Liver (tissue), 9 donors: ENCODE results near the gene FABP3. TPM values are rescaled to one million over a fixed set of nuclear protein-coding genes. Genes with fewer than 3 reads are reported as not detected.

Source experiments
- DNase-seq: peaks from one replicate; pipeline ENCODE4 v3.0.0-alpha.2; 2017; ENCODE audit warnings: low spot score
- H3K27ac ChIP-seq, 2 donors: one replicate each; pipeline ENCODE4 v1.7.0; 2013; ENCODE audit warnings: inconsistent platforms in 2 of 2, low read length in 2 of 2, control low read depth in 1 of 2, low read depth in 1 of 2, mild to moderate bottlenecking in 1 of 2
- H3K27me3 ChIP-seq, 4 donors: one replicate each; pipeline versions ENCODE4 v1.6.1 to v1.7.0; 2013; ENCODE audit warnings: low read length in 3 of 4, inconsistent platforms in 1 of 4, mild to moderate bottlenecking in 1 of 4, moderate library complexity in 1 of 4; ENCODE audit not compliant: control insufficient read depth in 4 of 4, insufficient read depth in 4 of 4
- H3K36me3 ChIP-seq, 4 donors: one replicate each; pipeline versions ENCODE4 v1.6.1 to v1.7.0; 2013; ENCODE audit warnings: low read length in 3 of 4, mild to moderate bottlenecking in 3 of 4, low read depth in 1 of 4, moderate library complexity in 1 of 4; ENCODE audit not compliant: control insufficient read depth in 4 of 4, insufficient read depth in 3 of 4
- H3K4me1 ChIP-seq, 4 donors: one replicate each; pipeline versions ENCODE4 v1.6.1 to v1.7.0; 2013; ENCODE audit warnings: low read length in 3 of 4, mild to moderate bottlenecking in 3 of 4, moderate library complexity in 1 of 4; ENCODE audit not compliant: control insufficient read depth in 4 of 4, insufficient read depth in 4 of 4
- H3K4me3 ChIP-seq, 3 donors: one replicate each; pipeline versions ENCODE4 v1.6.1 to v1.7.0; 2013; ENCODE audit warnings: low read length in 3 of 3, control low read depth in 1 of 3, low read depth in 1 of 3, mild to moderate bottlenecking in 1 of 3
- H3K9ac ChIP-seq, 2 donors: one replicate each; pipeline ENCODE4 v1.7.0; 2013; ENCODE audit warnings: low read length in 2 of 2, mild to moderate bottlenecking in 2 of 2, moderate library complexity in 2 of 2, control low read depth in 1 of 2, low read depth in 1 of 2
- H3K9me3 ChIP-seq, 4 donors: one replicate each; pipeline versions ENCODE4 v1.6.1 to v1.7.0; 2013; ENCODE audit warnings: low read length in 3 of 4; ENCODE audit not compliant: control insufficient read depth in 4 of 4
- ATF3 ChIP-seq: IDR thresholded peaks from 2 replicates; pipeline ENCODE4 v1.6.1; 2016; ENCODE audit warnings: antibody characterized with exemption
- CTCF ChIP-seq: fragments of 150-350 bp; IDR thresholded peaks from 2 replicates; pipeline ENCODE4 v1.5.1; 2017; ENCODE audit warnings: improper control_type of control experiment, low read depth, low read length; ENCODE audit not compliant: missing input control
- EGR1 ChIP-seq, 2 donors: IDR thresholded peaks; 2 replicates each; pipeline ENCODE4 v1.6.1; 2016 to 2018; ENCODE audit warnings: antibody characterized with exemption in 2 of 2, low read depth in 2 of 2
- FOXA1 ChIP-seq: IDR thresholded peaks from 2 replicates; pipeline ENCODE4 v1.6.1; 2016; ENCODE audit warnings: antibody characterized with exemption
- FOXA2 ChIP-seq: IDR thresholded peaks from 2 replicates; pipeline ENCODE4 v1.6.1; 2016; ENCODE audit warnings: antibody characterized with exemption
- HNF4A ChIP-seq, 2 donors: conservative IDR thresholded peaks; 2 replicates each; pipeline ENCODE4 v1.6.1; 2016; ENCODE audit warnings: antibody characterized with exemption in 2 of 2, mild to moderate bottlenecking in 2 of 2
- JUND ChIP-seq, 2 donors: IDR thresholded peaks; 2 replicates each; pipeline ENCODE4 v1.6.1; 2016; ENCODE audit warnings: antibody characterized with exemption in 2 of 2
- NR2F2 ChIP-seq: IDR thresholded peaks from 2 replicates; pipeline ENCODE4 v1.6.1; 2016; ENCODE audit warnings: antibody characterized with exemption
- REST ChIP-seq: IDR thresholded peaks from 2 replicates; pipeline ENCODE4 v1.6.1; 2016; ENCODE audit warnings: antibody characterized with exemption, mild to moderate bottlenecking
- RXRA ChIP-seq, 2 donors: IDR thresholded peaks; 2 replicates each; pipeline ENCODE4 v1.6.1; 2017 to 2018; ENCODE audit warnings: antibody characterized with exemption in 2 of 2, mild to moderate bottlenecking in 1 of 2
- SP1 ChIP-seq: IDR thresholded peaks from 2 replicates; pipeline ENCODE4 v1.6.1; 2018; ENCODE audit warnings: antibody characterized with exemption, mild to moderate bottlenecking
- TAF1 ChIP-seq: conservative IDR thresholded peaks from 2 replicates; pipeline ENCODE4 v1.6.1; 2016; ENCODE audit warnings: antibody characterized with exemption, mild to moderate bottlenecking
- WGBS: extraction: QIAGEN DNeasy Blood & Tissue Kit; methylation state at CpG from one replicate; pipeline ENCODE4 v1.1.7; 2013; 5-methylcytosine and 5-hydroxymethylcytosine counted together
- polyA plus RNA-seq, 2 donors: library from polyadenylated mRNA; stranded (reverse) in 1 of 2; unstranded in 1 of 2; fragments of 200-250 nt in 1 of 2; fragments of >200 nt in 1 of 2; fragmentation: Nextera tagmentation in 1 of 2; extraction: Ambion mirVana in 1 of 2; gene quantifications; one replicate each; pipeline versions ENCODE4 v1.2.1 to v1.2.3, GENCODE V29; 2013 to 2015
- total RNA-seq, 2 donors: library from RNA; depleted of rRNA; stranded (reverse); fragments of >200 nt; gene quantifications; one replicate each; pipeline ENCODE4 v1.2.3, GENCODE V29; 2014
- TF ChIP-seq, protein P1 (sequence below): IDR thresholded peaks from 2 replicates; pipeline ENCODE4 v1.6.1; 2016; ENCODE audit warnings: antibody characterized with exemption
- TF ChIP-seq, protein P2 (sequence below): IDR thresholded peaks from 2 replicates; pipeline ENCODE4 v1.6.1; 2016; ENCODE audit warnings: antibody characterized with exemption
- donor health status: healthy.
- donor health status: healthy.
- donor health status: healthy.
- donor health status: healthy.
- donor health status: healthy.

FABP3 gene
- total RNA-seq = 10 to 100 TPM in 1 of 2 donors, 1 to 10 TPM in 1; 4.2 to 28.2 TPM
- polyA plus RNA-seq = 1 to 10 TPM; 2.8 to 6.1 TPM

GRCh38 chr1:31373056-31373896, at the start of gene FABP3:
FABP3 (minus strand) TSS chr1:31373076; CDS start chr1:31373014, 62 bp downstream.
- peak; percentile 72 for DNase-seq
- TF ChIP-seq SP1 (no peak), EGR1 (IDR thresholded peaks at IDR 0.05; ENCODE audit: low read depth in 2 of 2) (no peak), ATF3 (no peak), REST (no peak), CTCF (no peak), HNF4A (conservative IDR thresholded peaks at IDR 0.05) (no peak), TAF1 (no peak), FOXA1 (no peak), NR2F2 (peak; percentile 39), RXRA (IDR thresholded peaks at IDR 0.05) (peak; percentile 11 to 14), JUND (IDR thresholded peaks at IDR 0.05) (no peak), FOXA2 (no peak)
- TF ChIP-seq, protein P1, sequence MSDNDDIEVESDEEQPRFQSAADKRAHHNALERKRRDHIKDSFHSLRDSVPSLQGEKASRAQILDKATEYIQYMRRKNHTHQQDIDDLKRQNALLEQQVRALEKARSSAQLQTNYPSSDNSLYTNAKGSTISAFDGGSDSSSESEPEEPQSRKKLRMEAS = no peak
- TF ChIP-seq, protein P2, sequence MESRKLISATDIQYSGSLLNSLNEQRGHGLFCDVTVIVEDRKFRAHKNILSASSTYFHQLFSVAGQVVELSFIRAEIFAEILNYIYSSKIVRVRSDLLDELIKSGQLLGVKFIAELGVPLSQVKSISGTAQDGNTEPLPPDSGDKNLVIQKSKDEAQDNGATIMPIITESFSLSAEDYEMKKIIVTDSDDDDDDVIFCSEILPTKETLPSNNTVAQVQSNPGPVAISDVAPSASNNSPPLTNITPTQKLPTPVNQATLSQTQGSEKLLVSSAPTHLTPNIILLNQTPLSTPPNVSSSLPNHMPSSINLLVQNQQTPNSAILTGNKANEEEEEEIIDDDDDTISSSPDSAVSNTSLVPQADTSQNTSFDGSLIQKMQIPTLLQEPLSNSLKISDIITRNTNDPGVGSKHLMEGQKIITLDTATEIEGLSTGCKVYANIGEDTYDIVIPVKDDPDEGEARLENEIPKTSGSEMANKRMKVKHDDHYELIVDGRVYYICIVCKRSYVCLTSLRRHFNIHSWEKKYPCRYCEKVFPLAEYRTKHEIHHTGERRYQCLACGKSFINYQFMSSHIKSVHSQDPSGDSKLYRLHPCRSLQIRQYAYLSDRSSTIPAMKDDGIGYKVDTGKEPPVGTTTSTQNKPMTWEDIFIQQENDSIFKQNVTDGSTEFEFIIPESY = no peak
- H3K36me3 ChIP-seq = no peaks in the 10 kb centered on the region
- H3K4me1 ChIP-seq = peaks cover 12 to 29% (median 26%) of the 10 kb centered on the region in 4 donors
- H3K27me3 ChIP-seq = no peaks in the 10 kb centered on the region
- no peaks in the 10 kb centered on the region for H3K9me3 ChIP-seq
- peak within 1 kb of the TSS; percentile 25 to 27 for H3K27ac ChIP-seq
- peak within 1 kb of the TSS in 2 of 3 donors; percentile 34 to 43 for H3K4me3 ChIP-seq
- peak within 1 kb of the TSS; percentile 23 to 31 for H3K9ac ChIP-seq
- 14% methylated on average over 44 of the region's 44 CpGs for WGBS
